ENCODE measurements around the gene STXBP4.
A peak's percentile ranks its signal among the peaks of the same experiment; 100 is the strongest.

The STXBP4 gene, protein sequence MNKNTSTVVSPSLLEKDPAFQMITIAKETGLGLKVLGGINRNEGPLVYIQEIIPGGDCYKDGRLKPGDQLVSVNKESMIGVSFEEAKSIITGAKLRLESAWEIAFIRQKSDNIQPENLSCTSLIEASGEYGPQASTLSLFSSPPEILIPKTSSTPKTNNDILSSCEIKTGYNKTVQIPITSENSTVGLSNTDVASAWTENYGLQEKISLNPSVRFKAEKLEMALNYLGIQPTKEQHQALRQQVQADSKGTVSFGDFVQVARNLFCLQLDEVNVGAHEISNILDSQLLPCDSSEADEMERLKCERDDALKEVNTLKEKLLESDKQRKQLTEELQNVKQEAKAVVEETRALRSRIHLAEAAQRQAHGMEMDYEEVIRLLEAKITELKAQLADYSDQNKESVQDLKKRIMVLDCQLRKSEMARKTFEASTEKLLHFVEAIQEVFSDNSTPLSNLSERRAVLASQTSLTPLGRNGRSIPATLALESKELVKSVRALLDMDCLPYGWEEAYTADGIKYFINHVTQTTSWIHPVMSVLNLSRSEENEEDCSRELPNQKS

DNA sequence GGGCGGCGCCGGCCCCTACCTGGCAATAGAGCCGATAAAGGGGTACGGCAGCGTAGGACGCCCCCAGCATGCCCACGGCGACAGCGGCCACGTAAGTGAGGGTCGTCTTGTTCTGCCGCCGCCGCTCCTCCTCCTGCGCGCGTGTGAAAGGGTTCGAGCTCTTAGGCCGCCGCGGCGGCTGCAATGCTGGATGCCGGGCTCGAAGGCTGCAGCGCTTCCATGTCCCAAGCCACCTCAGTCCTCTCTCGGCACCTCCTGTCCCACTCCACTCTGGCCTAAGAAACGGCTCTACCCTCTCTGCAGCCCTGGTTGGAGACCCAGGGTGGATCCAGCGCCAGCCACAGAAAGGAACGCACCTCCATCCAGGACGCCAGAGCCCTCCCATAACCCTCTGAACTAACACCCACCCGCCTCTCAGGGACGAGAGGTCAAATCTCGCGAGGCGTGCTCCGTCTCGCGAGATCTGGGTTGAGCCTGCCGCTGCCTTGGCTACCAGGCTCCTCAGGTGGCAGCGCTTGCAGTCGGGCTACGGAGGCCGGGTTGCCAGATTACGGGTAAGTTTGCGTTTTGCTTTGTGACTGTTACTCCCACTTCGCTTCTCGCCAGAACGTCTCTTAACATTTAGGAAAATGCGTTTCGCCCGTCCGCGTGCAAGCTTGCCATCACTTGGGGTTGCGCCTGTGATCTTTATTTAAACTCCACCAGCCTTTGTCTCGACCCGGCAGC is at the start of gene STXBP4, which contains the start of gene COX11:
STXBP4 (plus strand) TSS at position 504 of the 726 bp plus-strand sequence. CDS start 17,455 bp downstream, outside the sequence.
COX11 (minus strand) TSS at position 393 of the 726 bp plus-strand sequence; CDS start at position 385, 8 bp downstream.
- DNase-seq (ENCODE audit: low read depth, low spot score): peak; percentile 75

DNA sequence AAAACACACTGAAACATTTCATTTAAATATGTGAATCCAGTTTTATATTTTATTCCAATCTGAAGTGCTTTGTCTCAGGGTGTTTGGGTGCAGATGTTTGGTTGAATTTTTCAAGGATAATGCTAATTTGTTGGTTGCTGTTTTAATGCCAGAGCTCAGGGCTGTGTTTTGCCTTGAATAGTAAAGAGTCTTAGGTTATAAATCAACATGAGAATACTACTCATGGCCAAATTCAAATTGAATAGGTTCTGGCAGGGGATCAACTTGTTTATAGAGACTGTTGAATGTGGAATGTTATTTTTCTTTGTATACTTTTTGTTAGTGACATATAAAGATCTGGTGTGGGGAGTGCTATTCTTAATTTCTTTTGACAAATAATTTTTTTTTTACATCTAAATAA is 49.1 kb upstream of the STXBP4 start:
- DNase-seq (ENCODE audit: low read depth, low spot score): no peak

DNA sequence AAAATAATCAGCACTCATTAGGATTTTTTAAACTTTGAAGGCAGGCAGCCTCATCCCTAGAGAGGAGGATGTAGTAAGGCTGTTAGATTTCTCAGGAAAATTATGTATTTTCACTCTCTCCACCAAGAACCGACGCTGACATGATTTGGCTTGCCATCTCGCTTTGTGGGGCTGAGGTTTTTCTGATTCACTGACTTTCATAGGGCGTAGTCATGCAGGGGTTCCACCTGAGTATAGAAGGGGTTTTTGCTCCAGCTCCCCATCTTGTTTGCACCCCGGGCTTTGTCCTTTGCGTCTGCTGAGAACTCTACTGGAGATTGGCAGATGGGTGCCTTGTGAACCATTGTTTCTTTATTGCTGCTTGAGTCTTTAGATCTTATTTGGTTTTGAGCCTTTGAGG is 47.7 kb upstream of the STXBP4 start:
- no peak for DNase-seq (ENCODE audit: low read depth, low spot score)

DNA sequence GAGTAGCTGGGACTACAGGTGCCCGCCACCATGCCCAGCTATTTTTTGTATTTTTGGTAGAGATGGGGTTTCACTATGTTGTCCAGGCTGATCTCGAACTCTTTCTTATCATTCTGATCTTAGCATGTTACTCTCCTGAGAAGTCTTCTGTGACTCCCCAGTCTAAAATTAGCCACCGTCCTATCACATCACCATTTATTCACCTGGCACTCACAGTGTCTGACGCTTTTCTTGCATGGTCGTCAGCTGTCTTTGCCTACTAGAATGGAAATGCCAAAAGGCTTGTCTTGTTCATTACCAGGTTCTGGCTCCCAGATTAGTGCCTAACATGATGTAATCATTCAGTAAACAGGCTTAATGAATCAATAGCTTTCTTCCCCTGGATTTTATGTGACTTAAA is 44.2 kb upstream of the STXBP4 start:
- DNase-seq (ENCODE audit: low read depth, low spot score): no peak

DNA sequence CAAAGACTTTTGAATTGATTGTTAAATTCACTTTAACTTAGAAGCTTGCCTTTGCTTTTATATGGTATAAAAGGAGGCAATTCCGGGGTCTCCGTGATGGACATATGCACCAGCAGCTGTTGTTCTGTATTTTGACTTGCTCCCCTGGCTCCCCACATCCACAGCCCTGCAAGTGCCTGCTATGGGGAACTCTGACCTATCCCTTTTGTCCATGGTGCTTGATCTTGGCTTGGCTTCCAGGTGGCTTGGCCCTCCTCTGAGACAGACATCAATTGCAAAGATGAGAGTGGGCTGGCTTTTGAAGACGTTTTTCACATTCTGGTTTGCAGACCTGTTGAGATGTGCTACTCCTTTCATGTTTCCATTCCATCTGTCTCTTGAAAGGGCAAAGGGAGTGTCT is 41.0 kb upstream of the STXBP4 start:
- no peak for DNase-seq (ENCODE audit: low read depth, low spot score)

DNA sequence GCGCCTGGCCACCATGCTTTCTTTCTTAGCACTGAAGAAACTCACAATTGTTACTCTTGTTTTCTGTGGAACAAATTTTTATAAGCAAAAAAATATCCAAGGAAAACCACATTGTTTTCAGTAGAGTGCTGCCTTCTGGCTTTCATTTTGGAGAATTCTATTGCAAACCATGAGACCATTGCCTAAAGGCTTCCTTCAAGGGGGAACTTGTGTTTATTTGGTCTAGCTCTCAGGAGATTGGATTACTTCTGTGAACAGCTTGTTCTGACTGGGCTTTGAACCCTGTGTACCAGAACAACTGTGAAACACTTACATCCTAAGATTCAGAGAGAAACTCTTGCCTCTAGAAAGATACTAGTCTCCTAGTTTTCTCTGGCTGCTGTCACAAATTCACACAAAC is 35.9 kb upstream of the STXBP4 start:
- DNase-seq (ENCODE audit: low read depth, low spot score): no peak

DNA sequence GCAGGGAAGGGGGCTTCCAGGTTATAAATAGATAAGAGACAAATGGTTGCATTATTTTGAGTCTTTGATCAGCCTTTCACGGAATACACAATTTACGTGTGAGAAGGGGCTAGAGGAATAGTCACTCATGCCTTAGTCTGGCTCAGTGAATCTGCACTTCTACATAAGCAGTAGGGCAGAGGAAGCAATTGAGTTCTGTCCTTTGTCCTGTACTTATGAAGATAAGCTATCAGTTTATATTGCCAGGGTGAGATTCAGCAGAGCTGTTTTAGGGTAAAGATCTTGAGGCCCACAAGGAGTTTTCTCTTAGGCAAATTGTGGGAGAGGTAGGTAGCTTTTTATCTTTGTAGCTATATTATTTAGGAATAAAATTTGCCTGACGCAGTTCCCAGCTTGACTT is 34.6 kb upstream of the STXBP4 start:
- DNase-seq (ENCODE audit: low read depth, low spot score): no peak

DNA sequence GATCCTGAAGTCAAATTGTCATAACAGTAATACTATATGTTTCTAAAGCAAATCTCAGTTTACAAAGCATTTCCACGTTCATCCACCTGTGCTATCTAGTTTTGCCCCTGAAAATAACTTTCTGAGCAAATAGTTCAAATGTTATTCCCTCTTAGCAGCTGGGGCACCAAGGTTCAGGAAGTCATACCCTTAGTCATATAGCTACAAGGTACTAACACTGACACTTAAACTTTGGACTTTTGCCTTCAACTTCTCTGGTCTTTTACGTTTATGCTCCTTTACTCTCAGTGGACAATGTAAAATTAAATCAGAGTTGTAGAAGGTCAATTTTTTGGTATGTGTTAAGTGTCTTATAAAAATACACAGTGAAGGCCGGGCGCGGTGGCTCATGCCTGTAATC is 33.1 kb upstream of the STXBP4 start:
- DNase-seq (ENCODE audit: low read depth, low spot score): no peak

DNA sequence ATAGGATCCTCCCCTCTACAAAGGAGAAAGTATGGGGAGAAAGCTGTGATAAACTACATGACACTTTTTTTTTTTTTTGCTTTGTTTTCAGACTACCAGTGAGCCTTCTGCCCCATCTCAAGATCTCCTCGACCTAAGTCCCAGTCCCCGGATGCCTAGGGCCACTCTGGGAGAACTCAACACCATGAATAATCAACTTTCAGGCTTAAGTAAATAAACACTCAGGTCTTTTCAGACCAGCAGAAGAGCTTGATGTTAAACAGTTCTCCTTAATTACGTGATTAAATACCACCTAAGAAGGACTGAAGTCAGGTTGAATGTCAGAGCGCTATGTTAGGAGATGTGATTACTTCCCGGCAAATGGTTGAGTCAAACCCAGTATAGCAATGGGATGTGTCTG is 31.5 kb upstream of the STXBP4 start:
- no peak for DNase-seq (ENCODE audit: low read depth, low spot score)

DNA sequence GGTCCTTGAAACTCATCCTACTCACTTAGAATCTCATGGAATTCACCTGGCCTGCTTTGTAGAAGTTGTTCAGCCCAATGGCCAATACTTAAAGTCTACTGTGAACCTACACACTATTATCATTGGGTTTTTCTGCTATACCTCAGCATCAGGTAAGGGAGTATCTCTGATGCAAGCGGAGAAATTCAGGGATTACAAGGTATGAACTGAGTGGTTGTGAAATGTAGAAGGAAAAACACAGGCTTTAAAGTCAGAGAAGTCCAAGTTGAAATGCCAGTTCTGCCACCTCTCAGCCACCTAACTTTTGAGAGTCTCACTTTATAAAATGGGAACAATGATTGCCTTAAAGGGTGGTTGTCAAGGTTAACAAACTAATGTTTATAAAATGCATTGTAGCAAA is 31.1 kb upstream of the STXBP4 start:
- DNase-seq (ENCODE audit: low read depth, low spot score): no peak

DNA sequence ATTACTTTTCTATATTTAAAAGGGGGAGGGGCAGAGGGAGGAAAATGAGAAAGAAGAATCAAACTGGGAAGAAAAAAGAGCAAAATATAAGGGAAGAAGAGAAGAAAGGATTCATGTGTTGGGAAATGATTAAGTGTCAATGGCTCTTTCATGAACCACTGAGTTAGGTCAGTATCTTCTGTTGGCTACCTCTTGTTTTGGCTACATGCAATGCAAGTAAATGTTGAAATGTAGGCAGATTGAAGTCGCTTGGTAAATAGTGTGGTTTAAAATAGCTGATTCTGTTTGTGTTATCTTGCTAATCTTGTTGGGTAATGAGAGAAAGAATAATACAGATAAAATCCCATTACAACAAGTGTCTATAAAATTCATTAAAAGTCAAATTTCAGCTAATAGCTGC is 27.3 kb upstream of the STXBP4 start:
- DNase-seq (ENCODE audit: low read depth, low spot score): no peak

DNA sequence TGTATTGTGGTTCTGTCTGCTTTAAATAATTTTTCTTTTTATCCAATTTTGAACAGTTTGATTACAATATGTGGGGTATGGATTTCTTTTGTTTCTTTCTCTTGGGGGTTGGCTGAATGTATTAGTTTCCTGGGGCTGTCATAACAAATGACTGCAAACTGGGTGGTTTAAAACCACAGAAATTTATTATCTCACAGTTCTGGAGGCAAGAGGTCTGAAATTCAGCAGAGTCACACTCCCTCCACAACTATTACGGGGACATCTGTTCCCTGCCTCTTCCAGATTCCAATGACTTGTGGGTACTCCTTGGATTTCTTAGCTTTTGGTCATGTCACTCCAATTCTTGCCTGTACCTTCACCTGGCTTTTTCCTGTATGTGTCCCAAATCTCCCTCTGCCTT is 23.8 kb upstream of the STXBP4 start:
- DNase-seq (ENCODE audit: low read depth, low spot score): no peak

DNA sequence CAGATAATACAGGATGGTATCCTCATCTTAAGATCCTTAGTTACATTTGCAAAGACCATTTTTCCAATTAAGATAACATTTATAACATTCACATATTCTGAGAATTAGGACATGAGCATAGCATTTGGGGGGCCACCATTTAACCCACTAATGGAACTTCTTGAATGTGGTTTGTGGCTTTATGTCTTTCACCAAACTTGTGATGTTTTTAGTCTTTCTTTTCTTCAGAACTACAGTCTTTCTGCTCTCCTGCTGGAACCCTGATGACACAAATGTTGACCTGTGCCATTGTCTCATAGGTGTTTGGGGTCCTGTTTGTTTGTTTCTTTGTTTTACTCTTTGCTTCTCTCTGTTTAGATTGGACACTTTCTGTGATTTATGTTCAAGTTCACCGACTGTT is 23.3 kb upstream of the STXBP4 start:
- DNase-seq (ENCODE audit: low read depth, low spot score): no peak

DNA sequence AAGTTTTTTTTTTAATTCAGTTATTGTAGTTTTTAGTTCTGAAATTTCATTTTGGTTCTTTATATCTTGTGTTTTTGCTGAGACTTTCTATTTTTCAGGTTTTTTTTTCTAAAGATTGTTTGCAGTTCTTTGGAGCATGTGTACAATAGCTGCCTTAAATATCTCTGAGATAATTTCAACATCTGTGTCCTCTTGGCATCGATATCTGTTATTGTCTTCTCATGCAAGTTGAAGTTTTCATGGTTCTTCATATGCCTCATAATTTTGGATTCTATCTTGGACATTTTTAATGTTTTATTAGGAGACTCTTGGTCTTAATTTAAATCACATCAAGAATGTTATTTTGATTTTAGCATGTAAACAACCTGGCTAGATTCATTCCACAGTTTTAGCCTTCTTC is 22.9 kb upstream of the STXBP4 start:
- no peak for DNase-seq (ENCODE audit: low read depth, low spot score)

DNA sequence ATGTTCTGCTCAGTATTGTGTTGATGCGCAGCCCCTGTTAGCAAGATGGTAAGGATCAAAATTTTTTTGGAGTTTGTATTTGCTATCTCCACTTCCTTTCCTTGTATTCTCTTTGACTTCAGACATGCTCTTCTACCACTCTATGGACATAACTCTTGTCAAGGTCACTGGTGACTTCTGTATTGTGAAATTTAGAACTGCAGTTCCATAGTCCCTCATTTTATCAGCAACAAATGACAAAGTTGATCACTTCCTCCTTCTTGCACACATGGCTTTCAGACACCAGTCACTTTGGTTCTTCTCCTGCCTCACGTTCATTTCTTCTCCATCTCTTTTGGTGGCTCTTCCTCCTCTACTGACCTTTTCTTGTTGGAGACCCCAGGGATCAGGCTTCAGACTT is 21.2 kb upstream of the STXBP4 start:
- no peak for DNase-seq (ENCODE audit: low read depth, low spot score)

DNA sequence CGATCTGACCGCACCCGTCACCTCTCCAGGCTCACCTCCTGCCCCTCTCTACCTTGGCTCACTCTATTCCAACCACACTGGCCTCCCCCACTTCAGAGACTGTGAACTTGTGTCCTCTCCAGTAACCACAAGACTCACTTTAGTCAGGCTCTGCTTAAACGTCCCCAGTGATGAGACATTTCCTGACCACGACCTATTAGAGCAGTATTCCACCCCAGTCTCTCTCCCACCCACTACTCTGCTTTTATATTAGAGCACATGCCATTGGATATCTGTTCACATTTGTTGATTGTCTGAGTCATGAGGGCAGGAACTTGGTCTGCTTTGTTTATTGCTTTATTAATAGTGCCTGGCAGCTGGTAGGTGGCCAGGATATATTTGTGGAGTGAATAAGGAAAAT is 20.2 kb upstream of the STXBP4 start:
- no peak for DNase-seq (ENCODE audit: low read depth, low spot score)

DNA sequence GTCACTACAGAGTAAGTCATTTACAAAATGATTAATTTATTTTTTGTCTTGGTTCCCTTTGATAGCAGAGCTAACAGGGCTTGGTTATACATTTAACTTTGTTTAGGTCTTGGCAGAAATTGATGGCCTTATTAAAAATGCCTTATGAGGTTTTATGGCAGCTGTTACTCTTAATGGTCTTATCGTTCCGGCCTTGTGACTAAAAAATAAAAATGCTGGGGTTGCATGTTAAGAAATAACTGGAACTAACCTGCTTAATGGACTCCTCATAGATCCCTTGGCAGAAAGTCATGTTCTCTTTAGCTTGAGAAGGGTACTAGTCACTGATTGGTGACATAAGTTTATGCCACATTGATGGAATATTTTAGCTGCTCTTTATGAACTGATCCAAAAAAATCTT is 18.4 kb upstream of the STXBP4 start:
- DNase-seq (ENCODE audit: low read depth, low spot score): no peak

DNA sequence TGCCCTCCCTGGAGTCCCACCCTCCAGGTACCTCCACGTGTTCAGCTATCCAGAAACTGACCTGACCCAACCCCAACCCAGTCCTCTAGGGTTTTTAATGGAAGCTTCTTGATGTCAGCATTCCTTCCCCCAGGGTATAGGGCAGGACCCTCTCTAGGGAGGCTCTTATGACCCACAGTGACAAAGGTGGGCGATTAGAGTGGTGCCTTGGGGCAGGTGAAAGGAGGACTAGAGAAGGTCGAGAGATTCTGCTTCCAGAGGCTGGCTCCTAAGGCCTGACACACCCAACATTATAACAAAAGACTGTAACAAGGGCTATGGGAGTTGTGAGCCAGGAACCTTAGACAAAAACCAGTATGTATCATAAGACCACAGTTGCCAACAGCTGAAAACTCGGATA is 17.3 kb upstream of the STXBP4 start:
- no peak for DNase-seq (ENCODE audit: low read depth, low spot score)

DNA sequence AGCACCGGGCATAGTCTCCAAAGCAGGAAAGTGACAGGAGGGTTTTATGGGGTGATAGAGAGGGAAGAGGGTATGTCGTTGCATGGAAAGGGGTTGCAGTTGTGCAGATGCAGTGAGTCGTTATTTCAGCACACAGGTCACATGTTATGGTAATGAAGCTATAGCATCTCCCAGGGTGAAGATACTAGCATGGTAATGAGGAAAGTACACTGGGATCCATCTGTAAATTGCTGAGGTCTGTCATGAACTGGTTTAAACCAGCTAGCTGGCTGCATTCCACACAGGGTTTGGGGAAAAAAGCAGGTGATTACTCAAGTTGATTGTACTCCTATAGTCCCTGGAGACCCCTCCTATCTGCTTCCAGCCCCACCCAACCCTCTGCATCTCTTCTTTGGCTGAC is 11.8 kb upstream of the STXBP4 start:
- DNase-seq (ENCODE audit: low read depth, low spot score): no peak

DNA sequence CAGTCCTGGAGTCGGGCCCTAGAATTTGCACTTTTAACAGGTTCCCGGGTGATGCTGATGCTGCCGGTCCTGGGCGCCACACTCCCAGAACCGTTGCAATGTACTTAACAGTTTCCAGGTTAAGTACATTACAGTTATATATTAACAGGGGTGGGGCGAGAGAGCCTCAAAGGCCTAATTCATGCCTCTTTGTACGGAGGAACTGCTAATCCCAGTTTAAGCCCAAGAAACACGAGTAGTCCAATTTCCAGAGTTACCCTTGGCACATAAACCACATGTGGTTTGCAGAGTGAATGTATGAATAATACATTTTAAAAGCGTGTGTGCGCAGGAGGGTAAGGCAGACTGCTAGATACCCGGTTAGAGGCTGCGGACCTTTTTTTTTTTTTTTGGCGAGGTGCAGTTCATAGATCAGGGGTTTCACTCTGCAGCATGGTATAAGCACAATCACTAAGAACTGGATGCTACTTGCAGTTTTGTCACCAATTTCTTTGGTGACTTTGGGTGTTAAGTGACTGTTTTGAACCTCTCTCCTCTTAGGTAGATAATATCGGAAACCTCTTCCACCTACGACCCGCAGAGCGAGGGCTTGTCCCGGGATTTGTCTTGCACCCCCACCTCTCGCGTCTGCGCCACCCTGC is 824 bp upstream of the STXBP4 start:
- no peak for DNase-seq (ENCODE audit: low read depth, low spot score)

DNA sequence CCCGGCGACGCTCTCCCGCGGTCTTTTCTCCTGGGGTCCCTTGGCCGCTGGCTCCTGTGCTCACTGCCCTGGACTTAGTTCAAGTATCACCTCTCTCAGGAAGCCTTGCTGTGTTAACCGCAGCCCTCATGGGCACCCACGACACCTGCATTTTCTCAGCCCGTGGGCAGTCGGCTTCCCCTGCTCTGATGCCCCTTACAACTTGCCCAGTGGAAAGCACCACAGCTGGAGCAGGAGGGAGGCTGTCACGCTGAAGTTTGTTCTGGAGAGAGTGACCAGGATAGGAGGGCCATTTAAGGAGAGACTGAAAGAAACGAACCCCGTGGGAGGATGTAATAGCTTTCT is 395 bp downstream of the STXBP4 start:
- no peak for DNase-seq (ENCODE audit: low read depth, low spot score)
